Activated T-cell treated with anti-CD3 and anti-CD28 coated beads, Interleukin-2, amount 50 U/mL, for 72 hours (primary cell): ENCODE data around the gene DNMT3B. TPM values are rescaled to one million over a fixed set of nuclear protein-coding genes. Genes with fewer than 3 reads are reported as not detected.
A peak's percentile ranks its signal among the peaks of the same experiment; 100 is the strongest.
"Not testable (repeated sequence)": the region's sequence is repeated elsewhere in the genome, so short reads cannot be mapped to it uniquely, and the experiment has no call there.

Experiments used
- ATAC-seq, 2 donors: fragments of 150-1000 bp; cut with Tn5 transposase; replicated peaks in 1 of 2; 2 replicates each; pipeline ENCODE4 v1.10.0; 2021; ENCODE audit warnings: moderate library complexity in 2 of 2, mild to moderate bottlenecking in 1 of 2
- DNase-seq, 2 donors: peaks; one replicate each; pipeline ENCODE4 v3.0.0; 2021 to 2022; ENCODE audit warnings: mixed read lengths in 1 of 2
- H3K27ac Mint-ChIP-seq: one replicate; pipeline ENCODE4 v1.8.0; 2022; ENCODE audit warnings: mild to moderate bottlenecking, moderate library complexity, mixed read lengths
- H3K27me3 Mint-ChIP-seq: one replicate; pipeline ENCODE4 v1.8.0; 2022; ENCODE audit warnings: low read depth, mixed read lengths
- H3K36me3 Mint-ChIP-seq, 2 donors: one replicate each; pipeline ENCODE4 v1.8.0; 2022; ENCODE audit warnings: mixed read lengths in 2 of 2, mild to moderate bottlenecking in 1 of 2; ENCODE audit not compliant: insufficient read depth in 2 of 2
- H3K4me1 Mint-ChIP-seq: one replicate; pipeline ENCODE4 v1.8.0; 2022; ENCODE audit warnings: low read depth, mixed read lengths
- H3K4me3 Mint-ChIP-seq, 2 donors: one replicate each; pipeline ENCODE4 v1.8.0; 2022; ENCODE audit warnings: mild to moderate bottlenecking in 2 of 2, mixed read lengths in 2 of 2, moderate library complexity in 2 of 2
- H3K9me3 Mint-ChIP-seq, 2 donors: one replicate each; pipeline ENCODE4 v1.8.0; 2022; ENCODE audit warnings: mixed read lengths in 2 of 2
- total RNA-seq, 2 donors: library from RNA; stranded (reverse); gene quantifications; one replicate each; pipeline ENCODE4 v1.2.3, GENCODE V29; 2022

Gene DNMT3B
- total RNA-seq, 2 donors from 2014 or later, result 2.6 to 3.2 TPM

- ATAC-seq, result no peak
- DNase-seq, result no peak
- no peak overlapping the region for H3K27ac Mint-ChIP-seq
- no peak overlapping the region for H3K4me3 Mint-ChIP-seq
- no peaks in the 10 kb centered on the region for H3K9me3 Mint-ChIP-seq
- peaks cover 10% of the 10 kb centered on the region for H3K4me1 Mint-ChIP-seq
- no peaks in the 10 kb centered on the region for H3K36me3 Mint-ChIP-seq
- no peaks in the 10 kb centered on the region for H3K27me3 Mint-ChIP-seq
These were observed 10.9 kb upstream of the DNMT3B start for GRCh38 chr20:32751293-32751692.

DNA sequence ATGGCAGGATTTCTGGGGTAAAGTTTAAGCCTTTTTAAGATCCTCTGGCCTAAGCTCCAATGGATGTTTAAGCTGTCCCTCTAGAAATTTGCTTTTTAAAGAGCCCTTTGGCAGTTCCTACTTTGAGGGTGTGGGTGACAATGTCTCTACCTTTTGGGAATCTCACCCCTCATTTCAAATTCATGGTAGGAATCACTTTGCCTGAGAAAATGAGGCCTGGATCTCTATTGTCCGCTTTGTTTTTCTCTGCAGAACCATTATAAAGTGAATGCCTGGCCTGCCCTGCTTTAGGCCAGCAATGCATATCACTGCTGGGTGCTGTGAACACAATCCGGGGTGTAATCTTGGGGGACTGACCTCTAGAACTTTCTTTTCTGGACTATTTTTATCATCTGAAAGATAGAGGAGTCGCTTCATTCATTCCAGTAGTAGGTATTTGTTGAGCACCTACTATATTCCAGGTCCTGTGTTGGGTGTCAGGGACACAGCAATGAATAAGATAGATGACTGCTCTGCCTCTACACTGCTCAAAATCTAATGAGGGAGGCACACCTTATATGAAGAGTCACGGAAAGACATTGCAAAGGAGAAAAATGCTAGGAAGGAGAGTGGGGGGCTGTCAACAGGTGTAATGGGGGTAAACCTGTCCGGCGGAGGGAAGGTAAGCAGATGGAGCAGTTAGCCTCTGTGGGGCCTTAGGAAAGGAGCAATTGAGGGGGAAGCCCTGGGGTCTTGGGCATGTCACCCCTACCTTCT, 10.3 kb upstream of the DNMT3B start:
- DNase-seq (no peak), ATAC-seq (no peak)
- Mint-ChIP-seq H3K36me3 (no peaks in the 10 kb centered on the region), H3K4me1 (peaks cover 10% of the 10 kb centered on the region), H3K4me3 (no peak overlapping the region), H3K27me3 (no peaks in the 10 kb centered on the region), H3K27ac (no peak overlapping the region), H3K9me3 (no peaks in the 10 kb centered on the region)

DNA sequence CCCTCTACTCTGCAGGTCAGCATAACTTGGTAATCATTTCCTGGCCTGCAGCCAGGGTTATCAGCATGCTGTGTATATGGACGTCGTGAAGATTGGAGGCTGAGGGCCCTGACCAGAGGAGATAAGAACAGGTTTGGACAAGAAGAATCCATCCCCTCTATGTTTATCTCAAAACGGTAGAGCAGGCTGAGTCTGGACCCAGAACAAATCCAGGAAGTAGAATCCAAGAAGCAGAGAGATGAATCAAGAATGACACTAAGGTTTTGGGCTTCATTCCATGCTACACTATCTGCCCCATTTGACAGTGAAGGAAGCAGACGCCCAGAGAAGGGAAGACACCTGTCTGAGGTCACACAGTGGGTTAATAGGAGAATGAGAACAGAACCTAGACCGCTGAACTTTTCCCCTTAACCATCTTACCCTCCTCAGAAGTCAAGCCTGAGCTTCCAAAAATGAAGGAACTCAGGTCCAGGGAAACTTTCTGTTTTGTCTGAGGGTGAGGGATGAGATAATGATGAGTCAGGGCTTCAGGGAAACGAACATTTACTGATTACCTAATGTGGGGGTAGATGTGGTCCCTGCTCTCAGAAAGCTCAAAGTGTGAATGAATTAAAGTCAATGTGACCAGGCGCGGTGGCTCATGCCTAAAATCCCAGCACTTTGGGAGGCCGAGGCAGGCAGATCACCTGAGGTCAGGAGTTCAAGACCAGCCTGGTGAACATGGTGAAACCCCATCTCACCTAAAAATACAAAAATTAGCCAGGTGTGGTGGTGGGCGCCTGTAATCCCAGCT, 9.5 kb upstream of the DNMT3B start:
- H3K4me1 Mint-ChIP-seq, result peaks cover 10% of the 10 kb centered on the region
- H3K9me3 Mint-ChIP-seq, result no peaks in the 10 kb centered on the region
- no peak overlapping the region for H3K27ac Mint-ChIP-seq
- ATAC-seq (peak; percentile 47 to 67), DNase-seq (no peak)
- H3K4me3 Mint-ChIP-seq, result no peak overlapping the region
- no peaks in the 10 kb centered on the region for H3K36me3 Mint-ChIP-seq
- H3K27me3 Mint-ChIP-seq, result no peaks in the 10 kb centered on the region

- DNase-seq (no peak), ATAC-seq (no peak)
- Mint-ChIP-seq H3K4me3 (no peak overlapping the region), H3K27ac (no peak overlapping the region), H3K36me3 (no peaks in the 10 kb centered on the region), H3K4me1 (peaks cover 12% of the 10 kb centered on the region), H3K27me3 (no peaks in the 10 kb centered on the region), H3K9me3 (no peaks in the 10 kb centered on the region)
These were observed 8.5 kb upstream of the DNMT3B start for GRCh38 chr20:32753731-32754130.

DNA sequence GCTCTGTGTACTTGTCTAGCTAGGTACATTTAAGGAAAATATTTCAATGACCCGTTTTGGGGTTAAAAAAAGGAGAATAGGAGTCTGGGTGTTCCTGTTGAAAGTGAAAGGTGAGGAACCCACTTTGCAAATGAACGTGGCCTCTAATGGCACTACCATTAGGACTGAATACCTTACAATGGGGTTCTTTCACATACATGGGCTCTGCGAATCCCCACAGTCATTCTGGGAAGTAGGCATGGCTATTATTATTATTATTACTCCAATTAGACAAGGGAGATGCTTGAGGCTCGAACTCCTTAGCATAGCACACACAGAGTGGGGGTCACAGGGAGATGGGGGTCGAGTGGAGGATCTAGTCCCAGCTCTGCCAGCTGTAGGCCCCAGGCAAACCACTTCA, 6.0 kb upstream of the DNMT3B start:
- ATAC-seq, result no peak
- H3K9me3 Mint-ChIP-seq, result no peaks in the 10 kb centered on the region
- no peak overlapping the region for H3K4me3 Mint-ChIP-seq
- no peaks in the 10 kb centered on the region for H3K36me3 Mint-ChIP-seq
- peaks cover 2% of the 10 kb centered on the region for H3K27me3 Mint-ChIP-seq
- H3K4me1 Mint-ChIP-seq, result peaks cover 18% of the 10 kb centered on the region
- no peak for DNase-seq
- no peak overlapping the region for H3K27ac Mint-ChIP-seq

DNA sequence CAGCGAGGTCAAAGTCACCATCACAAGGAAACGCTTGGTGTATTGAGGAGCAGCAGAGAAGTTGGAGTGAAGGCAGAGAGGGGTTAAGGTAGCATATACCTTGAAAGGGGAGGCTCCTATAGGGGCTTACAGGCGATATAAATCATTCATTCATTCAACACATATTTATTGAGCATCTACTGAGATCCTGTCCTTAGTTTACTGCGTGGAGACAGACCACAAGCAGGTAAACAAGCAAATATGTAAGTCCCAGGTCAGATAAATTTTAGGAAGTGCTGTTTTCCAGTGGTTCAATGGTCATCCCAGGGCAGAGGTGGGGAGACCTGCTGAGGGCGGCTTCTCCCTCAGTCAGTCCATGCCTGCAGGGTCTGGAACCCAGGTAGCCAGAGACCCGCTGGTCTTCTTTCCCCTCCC, 761 bp upstream of the DNMT3B start:
- H3K27ac Mint-ChIP-seq, result peak overlapping the region; percentile 13
- H3K36me3 Mint-ChIP-seq, result no peaks in the 10 kb centered on the region
- peaks cover 18% of the 10 kb centered on the region for H3K4me1 Mint-ChIP-seq
- H3K27me3 Mint-ChIP-seq, result peaks cover 12% of the 10 kb centered on the region
- no peaks in the 10 kb centered on the region for H3K9me3 Mint-ChIP-seq
- DNase-seq (no peak), ATAC-seq (no peak)
- peak overlapping the region; percentile 79 to 92 for H3K4me3 Mint-ChIP-seq

GRCh38 chr20:32762754-32763201, 593 bp downstream of the DNMT3B start:
- Mint-ChIP-seq H3K36me3 (no peaks in the 10 kb centered on the region), H3K27ac (no peak overlapping the region), H3K27me3 (peaks cover 12% of the 10 kb centered on the region), H3K4me3 (peak overlapping the region; percentile 89 to 92), H3K9me3 (no peaks in the 10 kb centered on the region), H3K4me1 (peaks cover 18% of the 10 kb centered on the region)
- peak; percentile 36 to 39 for ATAC-seq
- DNase-seq, result peak; percentile 35 to 37

GRCh38 chr20:32763202-32764004, 1.2 kb downstream of the DNMT3B start:
- H3K4me1 Mint-ChIP-seq, result peaks cover 18% of the 10 kb centered on the region
- no peaks in the 10 kb centered on the region for H3K36me3 Mint-ChIP-seq
- no peaks in the 10 kb centered on the region for H3K9me3 Mint-ChIP-seq
- H3K4me3 Mint-ChIP-seq, result peak overlapping the region; percentile 89 to 92
- no peak for ATAC-seq
- H3K27ac Mint-ChIP-seq, result no peak overlapping the region
- peaks cover 12% of the 10 kb centered on the region for H3K27me3 Mint-ChIP-seq
- DNase-seq, result peak in 1 of 2 donors; percentile 20

DNA sequence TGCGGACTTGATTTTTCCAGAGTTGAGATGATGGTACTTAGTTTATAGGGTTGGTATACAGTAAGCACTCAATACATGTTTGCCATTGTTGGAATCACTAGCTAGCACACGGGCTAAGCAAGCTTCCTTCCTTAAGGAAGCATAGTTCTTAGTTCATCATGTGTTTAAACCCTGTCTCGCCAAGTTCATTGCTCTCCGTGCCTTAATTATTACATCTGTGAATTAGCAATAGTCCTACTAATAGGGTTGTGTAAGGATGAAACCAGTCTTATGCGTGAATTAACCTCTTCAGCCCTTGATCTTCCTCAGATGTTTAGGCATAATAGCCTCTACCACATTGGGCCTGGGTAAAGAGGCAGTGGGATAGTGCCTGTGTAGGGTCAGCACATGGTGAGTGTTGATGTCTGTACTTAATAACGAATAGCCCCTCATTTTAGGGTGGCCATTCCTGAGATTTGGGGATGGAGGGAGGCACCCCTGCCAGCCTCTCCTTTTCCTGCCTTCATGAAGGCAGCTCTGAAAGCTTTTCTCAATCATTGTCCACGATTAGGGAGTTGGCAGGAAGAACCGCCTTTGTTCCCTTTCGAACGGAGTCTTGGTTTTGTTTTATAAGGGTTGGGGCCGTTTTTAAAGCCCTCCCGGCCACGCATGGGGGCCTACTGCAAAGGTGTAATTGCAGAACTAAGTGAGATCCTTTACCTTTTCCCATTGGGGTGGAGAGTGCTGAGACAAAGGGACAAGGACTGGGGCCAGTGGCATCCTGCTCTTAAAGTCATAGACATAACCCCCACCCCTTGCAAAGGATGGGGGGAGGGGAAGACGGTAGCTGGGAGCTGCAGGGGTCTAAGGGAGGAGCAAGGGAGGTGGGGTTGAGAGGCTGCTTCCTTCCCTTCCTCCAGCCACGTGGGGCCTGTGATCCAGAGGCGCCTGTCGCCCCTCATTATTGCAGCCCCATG, 2.1 kb downstream of the DNMT3B start:
- ATAC-seq, result no peak
- H3K4me3 Mint-ChIP-seq, result peak overlapping the region; percentile 37 to 92

GRCh38 chr20:32765230-32765875, 3.2 kb downstream of the DNMT3B start:
- H3K4me1 Mint-ChIP-seq, result peaks cover 13% of the 10 kb centered on the region
- H3K27ac Mint-ChIP-seq, H3K4me3 Mint-ChIP-seq, H3K9me3 Mint-ChIP-seq, DNase-seq, H3K36me3 Mint-ChIP-seq, ATAC-seq: not testable (repeated sequence)
- H3K27me3 Mint-ChIP-seq, result peaks cover 12% of the 10 kb centered on the region

More for the DNA sequence above, 2.1 kb downstream of the DNMT3B start:
- Mint-ChIP-seq H3K4me1 (peaks cover 13% of the 10 kb centered on the region), H3K36me3 (no peaks in the 10 kb centered on the region), H3K9me3 (no peaks in the 10 kb centered on the region), H3K27me3 (peaks cover 12% of the 10 kb centered on the region), H3K27ac (no peak overlapping the region)
- DNase-seq, result no peak

DNA sequence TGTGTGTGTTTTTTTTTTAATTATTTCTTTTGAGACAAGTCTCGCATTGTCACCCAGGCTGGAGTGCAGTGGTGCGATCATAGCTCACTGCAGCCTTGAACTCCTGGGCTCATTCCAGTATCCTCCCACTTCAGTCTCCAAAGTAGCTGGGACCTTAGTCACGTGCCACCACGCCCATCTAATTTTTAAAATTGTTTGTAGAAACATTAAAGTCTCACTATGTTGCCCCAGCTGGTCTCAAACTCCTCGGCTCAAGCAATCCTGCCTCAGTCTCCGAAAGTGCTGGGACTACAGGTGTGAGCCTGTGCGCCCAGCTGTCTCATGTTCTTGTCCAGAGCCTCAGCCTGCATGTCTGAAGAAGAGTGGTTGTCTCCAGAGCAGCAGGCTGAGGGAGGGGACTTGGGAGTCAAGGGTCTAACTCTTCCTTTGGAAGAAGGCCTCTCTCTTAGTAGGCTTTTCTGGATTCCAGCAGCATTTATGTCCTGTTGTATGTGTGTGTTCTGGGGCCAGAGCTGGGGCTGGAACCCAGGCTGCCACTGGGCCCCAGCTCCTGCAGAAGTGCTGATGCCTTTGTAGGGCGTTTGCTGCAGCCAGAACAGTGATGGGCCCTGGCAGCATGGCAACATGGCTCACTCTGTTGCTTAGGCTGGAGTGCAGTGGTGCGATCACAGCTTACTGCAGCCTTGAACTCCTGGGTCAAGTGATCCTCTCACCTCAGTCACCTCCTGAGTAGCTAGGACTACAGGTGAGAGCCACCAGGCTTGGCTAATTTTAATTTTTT, 5.4 kb downstream of the DNMT3B start:
- ATAC-seq, result no peak
- no peak overlapping the region for H3K27ac Mint-ChIP-seq
- peaks cover 18% of the 10 kb centered on the region for H3K4me1 Mint-ChIP-seq
- H3K4me3 Mint-ChIP-seq, result no peak overlapping the region
- no peaks in the 10 kb centered on the region for H3K9me3 Mint-ChIP-seq
- DNase-seq, result no peak
- H3K27me3 Mint-ChIP-seq, result peaks cover 5% of the 10 kb centered on the region
- H3K36me3 Mint-ChIP-seq, result no peaks in the 10 kb centered on the region
